Tibial nerve (tissue), 4 donors: ENCODE results near the gene PTH. TPM values are rescaled to one million over a fixed set of nuclear protein-coding genes. Genes with fewer than 3 reads are reported as not detected.

Source experiments
- DNase-seq, 2 donors: peaks; one replicate each; pipeline ENCODE4 v3.0.0-alpha.2; 2019; ENCODE audit warnings: low spot score in 2 of 2
- H3K27ac ChIP-seq, 4 donors: fragments of 200-600 bp; sonication (generic) in 3 of 4; one replicate each; pipeline ENCODE4 v1.5.1; 2017 to 2019; ENCODE audit warnings: mild to moderate bottlenecking in 1 of 4
- H3K27me3 ChIP-seq, 2 donors: fragments of 200-600 bp; sonication (generic) in 1 of 2; one replicate each; pipeline versions ENCODE4 v1.5.1 to v1.6.0; 2017 to 2019
- H3K36me3 ChIP-seq, 3 donors: fragments of 200-600 bp; sonication (generic); one replicate each; pipeline ENCODE4 v1.5.1; 2018 to 2019
- H3K4me1 ChIP-seq, 4 donors: fragments of 200-600 bp; sonication (generic) in 3 of 4; one replicate each; pipeline ENCODE4 v1.5.1; 2017 to 2019
- H3K4me3 ChIP-seq, 4 donors: fragments of 200-600 bp; sonication (generic) in 3 of 4; one replicate each; pipeline ENCODE4 v1.5.1; 2017 to 2019; ENCODE audit warnings: mild to moderate bottlenecking in 1 of 4, moderate library complexity in 1 of 4
- H3K9me3 ChIP-seq, 4 donors: fragments of 200-600 bp; sonication (generic) in 3 of 4; one replicate each; pipeline ENCODE4 v1.5.1; 2017 to 2019
- CTCF ChIP-seq, 5 experiments: fragments of 200-600 bp in 3 of 5; fragments of 450-650 bp in 2 of 5; sonication (generic) in 3 of 5; IDR thresholded peaks; one replicate each; pipeline ENCODE4 v1.5.1; 2016 to 2019; ENCODE audit warnings: antibody characterized with exemption in 5 of 5, mild to moderate bottlenecking in 3 of 5, moderate library complexity in 2 of 5
- EP300 ChIP-seq, 2 donors: sonication (generic); formaldehyde crosslinking; IDR thresholded peaks; one replicate each; pipeline ENCODE4 v1.6.1; 2017; ENCODE audit warnings: antibody characterized with exemption in 2 of 2, mild to moderate bottlenecking in 1 of 2
- POLR2A ChIP-seq, 2 donors: fragments of 450-650 bp; IDR thresholded peaks; one replicate each; pipeline ENCODE4 v1.6.1; 2017; ENCODE audit warnings: antibody characterized with exemption in 2 of 2, mild to moderate bottlenecking in 2 of 2, moderate library complexity in 2 of 2
- WGBS, 2 donors: methylation state at CpG; one replicate each; pipeline ENCODE4 v1.1.5; 2018; 5-methylcytosine and 5-hydroxymethylcytosine counted together
- total RNA-seq, 4 donors: library from RNA; depleted of rRNA; stranded (reverse); fragments of >200 nt; gene quantifications; one replicate each; pipeline ENCODE4 v1.1.0, GENCODE V29; 2016

PTH gene
- total RNA-seq, 4 donors from 2014 or later = not detected

GRCh38 chr11:13502492-13502891 is 6.7 kb upstream of the PTH start:
- DNase-seq = no peak
- Histone ChIP-seq H3K27me3 (no peaks in the 10 kb centered on the region), H3K4me1 (no peaks in the 10 kb centered on the region), H3K4me3 (no peak overlapping the region), H3K36me3 (no peaks in the 10 kb centered on the region), H3K27ac (no peak overlapping the region), H3K9me3 (no peaks in the 10 kb centered on the region)
- TF ChIP-seq POLR2A (IDR thresholded peaks at IDR 0.05) (no peak), CTCF (IDR thresholded peaks at IDR 0.05) (no peak), EP300 (IDR thresholded peaks at IDR 0.05) (no peak)
- WGBS, 2 donors = 68 to 81% methylated on average over 1 of the region's 1 CpG

- WGBS, 2 donors = 49 to 66% methylated on average over 3 of the region's 3 CpGs
- Histone ChIP-seq H3K9me3 (no peaks in the 10 kb centered on the region), H3K4me1 (no peaks in the 10 kb centered on the region), H3K27me3 (no peaks in the 10 kb centered on the region), H3K4me3 (no peak overlapping the region), H3K36me3 (no peaks in the 10 kb centered on the region), H3K27ac (no peak overlapping the region)
- DNase-seq = no peak
- TF ChIP-seq POLR2A (IDR thresholded peaks at IDR 0.05) (no peak), CTCF (IDR thresholded peaks at IDR 0.05) (no peak), EP300 (IDR thresholded peaks at IDR 0.05) (no peak)
Observed at GRCh38 chr11:13494051-13494450, 1.7 kb downstream of the PTH start.

- H3K36me3 ChIP-seq = no peaks in the 10 kb centered on the region
- 60 to 66% methylated on average over 5 of the region's 5 CpGs for WGBS, 2 donors
- TF ChIP-seq CTCF (IDR thresholded peaks at IDR 0.05) = no peak
- TF ChIP-seq POLR2A (IDR thresholded peaks at IDR 0.05) = no peak
- no peak for TF ChIP-seq EP300 (IDR thresholded peaks at IDR 0.05)
- no peaks in the 10 kb centered on the region for H3K27me3 ChIP-seq
- no peak overlapping the region for H3K4me3 ChIP-seq
- H3K4me1 ChIP-seq = no peaks in the 10 kb centered on the region
- H3K27ac ChIP-seq = no peak overlapping the region
- peaks cover 0 to 5% (median 0%) of the 10 kb centered on the region in 4 donors for H3K9me3 ChIP-seq
- no peak for DNase-seq
Observed at GRCh38 chr11:13487661-13488030, 8.2 kb downstream of the PTH start.

GRCh38 chr11:13486926-13487660 is 8.7 kb downstream of the PTH start:
- no peak for DNase-seq
- Histone ChIP-seq H3K9me3 (peaks cover 0 to 5% (median 0%) of the 10 kb centered on the region in 4 donors), H3K36me3 (no peaks in the 10 kb centered on the region), H3K4me1 (no peaks in the 10 kb centered on the region), H3K27ac (no peak overlapping the region), H3K27me3 (no peaks in the 10 kb centered on the region), H3K4me3 (no peak overlapping the region)
- 63 to 66% methylated on average over 26 of the region's 26 CpGs for WGBS, 2 donors
- TF ChIP-seq CTCF (IDR thresholded peaks at IDR 0.05) = peak in 2 of 5 experiments; percentile 9 to 18
- TF ChIP-seq EP300 (IDR thresholded peaks at IDR 0.05) = no peak

GRCh38 chr11:13480198-13480597 is 15.6 kb downstream of the PTH start:
- Histone ChIP-seq H3K27me3 (no peaks in the 10 kb centered on the region), H3K4me3 (no peak overlapping the region), H3K9me3 (peaks cover 0 to 5% (median 0%) of the 10 kb centered on the region in 4 donors), H3K36me3 (no peaks in the 10 kb centered on the region), H3K4me1 (no peaks in the 10 kb centered on the region), H3K27ac (no peak overlapping the region)
- TF ChIP-seq POLR2A (IDR thresholded peaks at IDR 0.05) (no peak), CTCF (IDR thresholded peaks at IDR 0.05) (no peak), EP300 (IDR thresholded peaks at IDR 0.05) (no peak)
- no peak for DNase-seq
- WGBS, 2 donors = 88 to 95% methylated on average over 9 of the region's 9 CpGs
